Activated naive CD4-positive, alpha-beta T cell treated with anti-CD3 and anti-CD28 coated beads, Interleukin-2, amount 50 U/mL, for 16 hours (primary cell): Measurements from ENCODE around the gene ZDHHC23.

Source experiments
- DNase-seq: peaks from one replicate; pipeline ENCODE4 v3.0.0-alpha.2; 2020

The ZDHHC23 gene, protein sequence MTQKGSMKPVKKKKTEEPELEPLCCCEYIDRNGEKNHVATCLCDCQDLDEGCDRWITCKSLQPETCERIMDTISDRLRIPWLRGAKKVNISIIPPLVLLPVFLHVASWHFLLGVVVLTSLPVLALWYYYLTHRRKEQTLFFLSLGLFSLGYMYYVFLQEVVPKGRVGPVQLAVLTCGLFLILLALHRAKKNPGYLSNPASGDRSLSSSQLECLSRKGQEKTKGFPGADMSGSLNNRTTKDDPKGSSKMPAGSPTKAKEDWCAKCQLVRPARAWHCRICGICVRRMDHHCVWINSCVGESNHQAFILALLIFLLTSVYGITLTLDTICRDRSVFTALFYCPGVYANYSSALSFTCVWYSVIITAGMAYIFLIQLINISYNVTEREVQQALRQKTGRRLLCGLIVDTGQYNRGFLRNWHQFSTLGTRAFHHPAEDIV

DNA sequence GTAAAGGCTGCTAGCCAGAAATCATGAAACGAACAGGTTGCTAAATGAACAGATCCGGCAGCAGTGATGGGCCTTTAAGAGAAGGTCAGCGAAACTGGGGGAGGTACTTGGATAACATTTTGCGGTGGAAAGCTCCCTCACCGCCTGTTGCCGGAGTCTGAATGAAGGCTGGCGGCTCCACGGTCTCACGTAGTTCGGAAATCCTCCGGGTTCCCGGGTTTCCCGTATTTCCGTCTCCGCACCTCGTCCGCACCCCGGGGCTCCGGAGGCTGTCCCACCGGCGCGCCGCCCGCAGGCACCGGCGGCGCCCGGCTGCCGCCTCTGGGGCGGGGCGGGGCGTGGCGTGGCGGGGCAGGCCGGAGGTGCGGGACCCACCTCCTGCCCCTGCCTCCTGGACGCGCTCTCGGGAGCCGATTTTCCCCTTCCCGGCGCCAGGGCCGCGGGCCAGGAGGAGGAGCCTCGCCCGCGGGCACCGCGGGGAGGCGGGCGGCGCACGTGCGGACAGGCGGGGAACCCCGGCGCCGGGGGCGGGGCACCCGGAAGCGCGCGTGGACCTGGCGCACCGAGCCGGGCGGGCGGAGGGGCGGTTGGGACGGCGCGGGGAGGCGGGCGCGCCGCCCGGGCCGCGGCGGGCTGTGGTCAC, at the start of gene ZDHHC23:
Gene ZDHHC23 (plus strand): TSS at position 642 of the 643 bp plus-strand sequence. CDS start 790 bp downstream, outside the sequence.
- DNase-seq: peak; percentile 71

GRCh38 chr3:113898892-113899291, 48.9 kb upstream of the ZDHHC23 start:
- no peak for DNase-seq

DNA sequence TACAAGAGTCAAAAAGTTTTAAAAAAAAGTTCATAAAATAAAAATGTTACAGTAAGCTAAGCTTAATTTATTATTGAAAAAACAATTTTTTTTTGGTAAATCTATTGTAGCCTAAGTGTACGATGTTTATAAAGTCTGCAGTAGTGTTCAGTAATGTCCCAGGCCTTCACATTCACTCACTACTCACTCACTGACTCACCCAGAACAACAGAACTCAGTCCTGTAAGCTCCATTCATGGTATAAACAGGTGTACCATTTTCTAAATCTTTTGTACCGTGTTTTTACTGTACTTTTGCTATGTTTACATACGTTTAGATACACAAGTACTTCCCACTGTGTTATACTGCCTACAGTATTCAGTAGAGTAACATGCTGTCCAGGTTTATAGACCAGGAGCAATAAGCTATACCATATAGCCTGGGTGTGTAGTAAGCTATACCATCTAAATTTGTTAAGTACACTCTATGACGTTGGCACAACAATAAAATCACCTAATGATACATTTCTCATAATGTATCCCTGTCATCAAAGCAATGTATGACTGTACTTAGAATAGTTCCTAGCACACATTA, 41.2 kb upstream of the ZDHHC23 start:
- DNase-seq: no peak

DNA sequence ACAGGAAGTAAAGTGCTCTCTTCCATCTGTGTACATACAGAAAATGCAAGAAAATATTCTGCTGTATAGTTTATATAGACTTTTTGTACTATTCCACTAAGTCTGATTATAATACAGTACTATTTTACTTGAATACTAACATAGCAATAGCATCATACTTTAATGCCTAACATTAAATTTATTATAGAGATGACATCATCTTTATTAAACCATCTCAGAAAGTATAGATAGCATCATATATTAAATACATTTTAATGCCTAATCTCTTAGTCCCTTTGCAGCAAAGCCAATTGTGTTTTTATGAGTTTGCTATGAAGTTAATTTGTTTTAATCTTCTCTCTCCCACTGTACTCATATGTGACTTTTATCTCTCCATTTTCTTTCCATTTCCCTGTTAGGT, 39.7 kb upstream of the ZDHHC23 start:
- DNase-seq: no peak

- no peak for DNase-seq
Observed at GRCh38 chr3:113910966-113911365, 36.8 kb upstream of the ZDHHC23 start.

DNA sequence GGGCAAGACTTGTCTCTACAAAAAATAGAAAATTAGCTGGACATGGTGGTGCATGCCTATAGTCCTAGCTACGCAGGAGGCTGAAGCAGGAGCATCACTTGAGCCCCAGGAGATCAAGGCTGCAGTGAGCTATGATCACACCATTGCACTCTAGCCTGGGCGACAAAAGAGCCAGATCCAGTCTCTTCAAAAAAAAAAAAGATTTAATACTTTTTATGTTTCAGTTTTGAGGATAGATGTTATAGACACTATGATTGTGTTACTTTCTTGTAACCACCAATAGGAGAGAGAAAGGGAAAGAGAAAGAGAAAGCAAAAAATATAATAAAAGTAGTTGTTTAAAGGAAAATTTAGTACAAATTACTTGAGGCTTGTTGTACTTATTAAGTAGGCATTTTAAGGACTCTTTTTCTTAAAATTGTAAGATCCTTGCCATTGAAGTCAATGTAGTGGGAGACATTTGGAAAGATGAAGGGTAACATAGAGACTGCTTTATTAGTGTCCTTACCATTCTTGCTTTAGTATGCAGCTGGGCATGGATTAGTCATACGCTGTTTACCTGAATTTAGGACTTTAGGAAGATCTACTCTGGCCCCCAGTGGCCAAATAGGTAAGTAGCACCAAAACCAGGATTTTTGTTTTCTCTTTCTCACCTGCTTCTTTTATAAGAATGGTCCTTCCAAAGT, 35.1 kb upstream of the ZDHHC23 start:
- DNase-seq: peak; percentile 14

DNA sequence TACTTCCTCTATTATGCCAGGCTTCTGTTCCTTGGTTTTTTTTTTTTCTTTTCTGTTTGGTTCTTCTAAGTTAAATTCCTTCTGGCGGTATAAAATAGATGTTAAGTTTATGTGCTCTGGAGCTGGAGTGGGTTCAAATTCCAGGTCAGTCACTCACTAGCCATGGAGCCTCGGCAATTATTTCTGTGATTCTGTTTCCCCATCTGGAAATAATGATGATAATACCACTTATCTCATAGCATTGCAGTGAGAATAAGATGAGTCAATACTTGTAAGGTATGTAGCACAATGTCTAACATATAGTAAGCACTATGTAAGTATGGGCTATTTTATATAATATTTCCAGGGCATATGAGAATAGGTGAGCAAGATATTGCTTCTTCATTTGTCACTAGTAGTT, 33.2 kb upstream of the ZDHHC23 start:
- DNase-seq: no peak

GRCh38 chr3:113927556-113927955, 20.3 kb upstream of the ZDHHC23 start:
- DNase-seq: no peak

DNA sequence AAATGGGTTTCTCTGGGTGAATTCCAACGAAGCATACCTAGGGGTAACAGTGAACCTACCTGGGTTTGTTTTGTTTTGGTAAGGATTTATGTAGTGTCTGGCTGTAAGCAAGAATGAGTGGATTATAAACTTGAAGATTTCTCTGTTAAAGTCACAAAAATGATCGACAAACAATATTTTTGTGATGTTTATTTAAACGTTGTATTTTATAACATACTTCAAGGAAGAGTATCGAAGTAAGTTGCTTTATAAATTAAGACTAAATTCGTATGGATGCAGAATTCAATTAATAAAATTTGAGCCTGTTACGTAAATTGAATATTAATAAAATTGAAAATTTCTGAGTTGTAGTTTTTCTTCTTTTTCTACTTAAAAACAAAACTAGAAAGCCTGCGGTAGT, 982 bp upstream of the ZDHHC23 start:
- DNase-seq: no peak

DNA sequence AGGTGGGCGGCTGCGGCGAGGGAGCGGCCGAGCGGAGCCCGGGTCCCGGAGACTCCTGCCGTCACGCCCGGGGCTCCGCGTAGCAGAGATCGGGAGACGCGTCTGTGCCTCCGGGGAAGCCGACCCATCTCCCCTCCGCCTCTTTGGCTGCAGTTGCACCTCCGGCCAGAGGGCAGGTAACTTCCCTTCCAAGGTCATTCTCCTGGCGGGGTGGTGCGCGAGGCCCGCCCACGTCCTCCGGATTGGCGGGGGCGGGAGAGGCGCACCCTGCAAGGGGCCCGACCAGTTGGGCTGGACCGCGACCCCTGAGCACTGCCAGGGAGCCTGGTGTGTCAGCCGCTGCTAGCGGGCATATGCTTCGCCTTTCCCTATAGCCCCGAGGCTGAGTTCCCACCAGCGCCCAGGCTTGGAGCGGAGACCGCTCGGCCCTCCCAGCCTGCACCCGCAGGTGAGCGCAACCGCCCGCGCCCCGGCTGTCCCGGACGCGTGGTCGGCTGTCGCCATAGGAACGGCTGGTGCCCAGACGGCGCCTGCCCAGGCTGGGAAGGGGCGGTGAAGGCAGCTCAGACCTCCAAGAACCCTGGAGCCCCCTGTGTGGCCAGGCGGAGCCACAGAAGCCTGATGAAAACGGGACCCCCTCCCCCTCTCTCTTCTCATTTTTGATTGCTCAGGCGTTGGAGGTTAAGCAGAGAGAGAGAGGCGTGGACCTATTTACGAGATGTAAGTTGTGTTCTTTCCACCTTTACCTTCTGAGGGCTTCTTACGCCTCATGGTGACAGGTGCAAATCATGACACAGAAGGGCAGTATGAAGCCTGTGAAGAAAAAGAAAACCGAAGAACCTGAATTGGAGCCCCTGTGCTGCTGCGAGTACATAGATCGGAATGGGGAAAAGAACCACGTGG, 453 bp downstream of the ZDHHC23 start:
- peak; percentile 29 for DNase-seq

- no peak for DNase-seq
Observed at GRCh38 chr3:113952921-113953320, 5.1 kb downstream of the ZDHHC23 start.

GRCh38 chr3:113953677-113954076, 5.9 kb downstream of the ZDHHC23 start:
- no peak for DNase-seq

GRCh38 chr3:113954091-113954685, 6.4 kb downstream of the ZDHHC23 start:
- DNase-seq: no peak

- no peak for DNase-seq
Observed at GRCh38 chr3:113963879-113964278, 16.1 kb downstream of the ZDHHC23 start.

- no peak for DNase-seq
Observed at GRCh38 chr3:113966172-113966571, 18.4 kb downstream of the ZDHHC23 start.

GRCh38 chr3:113968986-113969385, 21.2 kb downstream of the ZDHHC23 start:
- DNase-seq: no peak

DNA sequence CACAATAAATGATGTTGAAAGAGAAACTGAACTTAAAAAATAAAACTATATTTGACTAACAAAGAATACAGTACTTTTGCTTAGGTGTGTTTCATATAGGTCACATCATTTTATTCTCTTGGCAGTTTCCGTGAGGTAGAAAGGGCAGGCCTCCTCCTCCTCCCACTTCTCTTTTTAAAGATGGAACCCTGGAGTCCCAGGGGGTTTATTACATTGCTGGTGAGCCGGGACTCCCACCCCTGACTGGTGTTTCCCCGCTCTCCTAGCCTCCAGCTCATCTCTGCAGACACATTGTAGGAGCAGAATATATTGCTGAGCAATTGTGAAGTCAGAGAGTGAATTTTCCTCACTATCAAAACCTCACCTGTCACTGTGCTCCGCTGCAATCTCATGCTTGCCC, 30.0 kb downstream of the ZDHHC23 start:
- DNase-seq: no peak

- no peak for DNase-seq
Observed at GRCh38 chr3:113979916-113980315, 32.1 kb downstream of the ZDHHC23 start.

GRCh38 chr3:113981803-113982202, 34.0 kb downstream of the ZDHHC23 start:
- no peak for DNase-seq

DNA sequence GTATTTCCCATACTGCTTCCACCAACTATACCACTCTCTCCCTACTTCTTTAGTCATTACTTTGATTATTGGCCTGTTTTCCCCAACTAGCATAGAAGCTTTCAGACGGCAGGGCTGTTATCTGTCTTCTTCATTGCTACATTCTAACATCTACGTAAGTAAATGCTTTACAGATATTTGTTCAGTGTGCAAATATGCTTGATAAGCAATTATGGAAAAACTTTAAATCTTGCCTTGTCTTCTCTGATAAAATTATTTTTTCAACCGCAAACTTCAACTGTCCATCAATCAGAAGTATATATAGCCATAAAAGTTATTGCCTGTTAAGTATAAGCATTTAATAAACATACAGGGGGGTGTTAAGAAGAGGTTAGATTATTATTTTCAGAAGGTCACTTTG, 35.7 kb downstream of the ZDHHC23 start:
- no peak for DNase-seq

- no peak for DNase-seq
Observed at GRCh38 chr3:113985541-113985940, 37.7 kb downstream of the ZDHHC23 start.

- no peak for DNase-seq
Observed at GRCh38 chr3:114005481-114005880, 57.7 kb downstream of the ZDHHC23 start.
